Activated naive CD8-positive, alpha-beta T cell (primary cell): ENCODE results near the gene ARHGAP22.

Source experiments
- H3K27ac Mint-ChIP-seq: one replicate; pipeline ENCODE4 v1.8.0; 2021; ENCODE audit warnings: mixed read lengths
- H3K27me3 Mint-ChIP-seq: one replicate; pipeline ENCODE4 v1.8.0; 2021; ENCODE audit warnings: mixed read lengths
- H3K36me3 Mint-ChIP-seq: one replicate; pipeline ENCODE4 v1.8.0; 2021; ENCODE audit warnings: mixed read lengths
- H3K4me1 Mint-ChIP-seq: one replicate; pipeline ENCODE4 v1.8.0; 2021; ENCODE audit warnings: low read depth, mixed read lengths
- H3K4me3 Mint-ChIP-seq: one replicate; pipeline ENCODE4 v1.8.0; 2021; ENCODE audit warnings: mild to moderate bottlenecking, mixed read lengths
- H3K9me3 Mint-ChIP-seq: one replicate; pipeline ENCODE4 v1.8.0; 2021; ENCODE audit warnings: low read depth, mixed read lengths

Gene ARHGAP22

GRCh38 chr10:48533540-48533939, 71.3 kb downstream of the ARHGAP22 start:
- no peak overlapping the region for H3K4me3 Mint-ChIP-seq
- no peak overlapping the region for H3K27ac Mint-ChIP-seq
- H3K4me1 Mint-ChIP-seq: no peaks in the 10 kb centered on the region
- no peaks in the 10 kb centered on the region for H3K36me3 Mint-ChIP-seq
- H3K27me3 Mint-ChIP-seq: peaks cover 1% of the 10 kb centered on the region
- no peaks in the 10 kb centered on the region for H3K9me3 Mint-ChIP-seq

GRCh38 chr10:48531486-48531885, 73.4 kb downstream of the ARHGAP22 start:
- no peak overlapping the region for H3K4me3 Mint-ChIP-seq
- H3K36me3 Mint-ChIP-seq: no peaks in the 10 kb centered on the region
- no peaks in the 10 kb centered on the region for H3K4me1 Mint-ChIP-seq
- H3K27me3 Mint-ChIP-seq: peaks cover 9% of the 10 kb centered on the region
- H3K9me3 Mint-ChIP-seq: no peaks in the 10 kb centered on the region
- H3K27ac Mint-ChIP-seq: no peak overlapping the region

- Mint-ChIP-seq H3K9me3 (no peaks in the 10 kb centered on the region), H3K4me1 (peaks cover 4% of the 10 kb centered on the region), H3K4me3 (no peak overlapping the region), H3K27ac (no peak overlapping the region), H3K27me3 (peaks cover 21% of the 10 kb centered on the region), H3K36me3 (no peaks in the 10 kb centered on the region)
Measured at GRCh38 chr10:48529331-48529730, 75.5 kb downstream of the ARHGAP22 start.

GRCh38 chr10:48527756-48528155, 77.1 kb downstream of the ARHGAP22 start:
- H3K4me1 Mint-ChIP-seq: peaks cover 7% of the 10 kb centered on the region
- no peaks in the 10 kb centered on the region for H3K36me3 Mint-ChIP-seq
- no peak overlapping the region for H3K27ac Mint-ChIP-seq
- H3K27me3 Mint-ChIP-seq: peaks cover 23% of the 10 kb centered on the region
- H3K9me3 Mint-ChIP-seq: no peaks in the 10 kb centered on the region
- no peak overlapping the region for H3K4me3 Mint-ChIP-seq

GRCh38 chr10:48526846-48527505, 77.9 kb downstream of the ARHGAP22 start:
- H3K9me3 Mint-ChIP-seq: no peaks in the 10 kb centered on the region
- peaks cover 7% of the 10 kb centered on the region for H3K4me1 Mint-ChIP-seq
- no peak overlapping the region for H3K27ac Mint-ChIP-seq
- no peaks in the 10 kb centered on the region for H3K36me3 Mint-ChIP-seq
- H3K4me3 Mint-ChIP-seq: no peak overlapping the region
- peaks cover 26% of the 10 kb centered on the region for H3K27me3 Mint-ChIP-seq

GRCh38 chr10:48526011-48526821, 78.7 kb downstream of the ARHGAP22 start:
- Mint-ChIP-seq H3K27me3 (peaks cover 29% of the 10 kb centered on the region), H3K9me3 (no peaks in the 10 kb centered on the region), H3K27ac (no peak overlapping the region), H3K4me3 (no peak overlapping the region), H3K4me1 (peaks cover 7% of the 10 kb centered on the region), H3K36me3 (no peaks in the 10 kb centered on the region)

GRCh38 chr10:48525113-48525512, 79.8 kb downstream of the ARHGAP22 start:
- peaks cover 7% of the 10 kb centered on the region for H3K4me1 Mint-ChIP-seq
- no peak overlapping the region for H3K4me3 Mint-ChIP-seq
- no peaks in the 10 kb centered on the region for H3K36me3 Mint-ChIP-seq
- H3K27ac Mint-ChIP-seq: no peak overlapping the region
- peaks cover 29% of the 10 kb centered on the region for H3K27me3 Mint-ChIP-seq
- no peaks in the 10 kb centered on the region for H3K9me3 Mint-ChIP-seq

- Mint-ChIP-seq H3K4me3 (peak overlapping the region; percentile 30), H3K27me3 (peaks cover 29% of the 10 kb centered on the region), H3K27ac (no peak overlapping the region)
Measured at GRCh38 chr10:48523820-48524758, 80.8 kb downstream of the ARHGAP22 start.

GRCh38 chr10:48523212-48523819, 81.6 kb downstream of the ARHGAP22 start:
- peak overlapping the region; percentile 40 for H3K4me3 Mint-ChIP-seq
- peaks cover 15% of the 10 kb centered on the region for H3K4me1 Mint-ChIP-seq
- H3K27me3 Mint-ChIP-seq: peaks cover 27% of the 10 kb centered on the region
- no peak overlapping the region for H3K27ac Mint-ChIP-seq
- no peaks in the 10 kb centered on the region for H3K36me3 Mint-ChIP-seq
- H3K9me3 Mint-ChIP-seq: no peaks in the 10 kb centered on the region

More at GRCh38 chr10:48523820-48524758, 80.8 kb downstream of the ARHGAP22 start:
- Mint-ChIP-seq H3K36me3 (no peaks in the 10 kb centered on the region), H3K9me3 (no peaks in the 10 kb centered on the region), H3K4me1 (peaks cover 15% of the 10 kb centered on the region)

- no peak overlapping the region for H3K27ac Mint-ChIP-seq
- no peak overlapping the region for H3K4me3 Mint-ChIP-seq
- H3K4me1 Mint-ChIP-seq: peaks cover 15% of the 10 kb centered on the region
- H3K27me3 Mint-ChIP-seq: peaks cover 23% of the 10 kb centered on the region
- H3K9me3 Mint-ChIP-seq: no peaks in the 10 kb centered on the region
- H3K36me3 Mint-ChIP-seq: no peaks in the 10 kb centered on the region
Measured at GRCh38 chr10:48522011-48522765, 82.7 kb downstream of the ARHGAP22 start.

- Mint-ChIP-seq H3K27me3 (peaks cover 19% of the 10 kb centered on the region), H3K27ac (no peak overlapping the region), H3K36me3 (no peaks in the 10 kb centered on the region), H3K4me1 (peaks cover 15% of the 10 kb centered on the region), H3K4me3 (no peak overlapping the region), H3K9me3 (no peaks in the 10 kb centered on the region)
Measured at GRCh38 chr10:48520594-48520993, 84.3 kb downstream of the ARHGAP22 start.

- Mint-ChIP-seq H3K4me3 (no peak overlapping the region), H3K9me3 (peaks cover 3% of the 10 kb centered on the region), H3K36me3 (peaks cover 2% of the 10 kb centered on the region), H3K4me1 (peaks cover 15% of the 10 kb centered on the region), H3K27ac (no peak overlapping the region), H3K27me3 (peaks cover 15% of the 10 kb centered on the region)
Measured at GRCh38 chr10:48520184-48520506, 84.7 kb downstream of the ARHGAP22 start.

GRCh38 chr10:48519481-48520183, 85.2 kb downstream of the ARHGAP22 start:
- Mint-ChIP-seq H3K4me3 (no peak overlapping the region), H3K27ac (no peak overlapping the region), H3K36me3 (peaks cover 4% of the 10 kb centered on the region), H3K4me1 (peaks cover 12% of the 10 kb centered on the region), H3K9me3 (peaks cover 8% of the 10 kb centered on the region), H3K27me3 (peaks cover 9% of the 10 kb centered on the region)
